ENCODE measurements around the gene AP5M1.
"Not testable (repeated sequence)": the region's sequence is repeated elsewhere in the genome, so short reads cannot be mapped to it uniquely, and the experiment has no call there.

The AP5M1 gene

GRCh38 chr14:57319636-57320192, 50.9 kb downstream of the AP5M1 start:
- Mint-ChIP-seq H3K4me1 (no peaks in the 10 kb centered on the region), H3K36me3 (no peaks in the 10 kb centered on the region), H3K9me3 (no peaks in the 10 kb centered on the region), H3K27ac (no peak overlapping the region), H3K27me3 (peaks cover 8% of the 10 kb centered on the region), H3K4me3 (no peak overlapping the region)

- H3K9me3 Mint-ChIP-seq: no peaks in the 10 kb centered on the region
- no peak overlapping the region for H3K4me3 Mint-ChIP-seq
- no peaks in the 10 kb centered on the region for H3K4me1 Mint-ChIP-seq
- H3K27ac Mint-ChIP-seq: no peak overlapping the region
- no peaks in the 10 kb centered on the region for H3K36me3 Mint-ChIP-seq
- H3K27me3 Mint-ChIP-seq: peaks cover 4% of the 10 kb centered on the region
Observed at GRCh38 chr14:57323721-57324120, 55.0 kb downstream of the AP5M1 start.

GRCh38 chr14:57326253-57326652, 57.5 kb downstream of the AP5M1 start:
- Mint-ChIP-seq H3K27me3 (peaks cover 4% of the 10 kb centered on the region), H3K36me3 (no peaks in the 10 kb centered on the region), H3K4me3 (no peak overlapping the region), H3K9me3 (no peaks in the 10 kb centered on the region), H3K27ac (no peak overlapping the region), H3K4me1 (no peaks in the 10 kb centered on the region)

GRCh38 chr14:57329833-57330232, 61.1 kb downstream of the AP5M1 start:
- H3K27ac Mint-ChIP-seq: no peak overlapping the region
- no peak overlapping the region for H3K4me3 Mint-ChIP-seq
- peaks cover 3% of the 10 kb centered on the region for H3K9me3 Mint-ChIP-seq

GRCh38 chr14:57332475-57332874, 63.7 kb downstream of the AP5M1 start:
- H3K27me3 Mint-ChIP-seq, H3K27ac Mint-ChIP-seq, H3K4me3 Mint-ChIP-seq, H3K36me3 Mint-ChIP-seq, H3K4me1 Mint-ChIP-seq: not testable (repeated sequence)
- peaks cover 10% of the 10 kb centered on the region for H3K9me3 Mint-ChIP-seq

More at GRCh38 chr14:57329833-57330232, 61.1 kb downstream of the AP5M1 start:
- no peaks in the 10 kb centered on the region for H3K4me1 Mint-ChIP-seq
- H3K36me3 Mint-ChIP-seq: no peaks in the 10 kb centered on the region
- no peaks in the 10 kb centered on the region for H3K27me3 Mint-ChIP-seq

GRCh38 chr14:57333726-57334125, 65.0 kb downstream of the AP5M1 start:
- H3K36me3 Mint-ChIP-seq, H3K27me3 Mint-ChIP-seq, H3K4me1 Mint-ChIP-seq, H3K27ac Mint-ChIP-seq, H3K4me3 Mint-ChIP-seq: not testable (repeated sequence)
- H3K9me3 Mint-ChIP-seq: peaks cover 10% of the 10 kb centered on the region

- H3K27ac Mint-ChIP-seq, H3K36me3 Mint-ChIP-seq, H3K4me1 Mint-ChIP-seq, H3K4me3 Mint-ChIP-seq, H3K9me3 Mint-ChIP-seq: not testable (repeated sequence)
- H3K27me3 Mint-ChIP-seq: peaks cover 17% of the 10 kb centered on the region
Observed at GRCh38 chr14:57343545-57344297, 75.0 kb downstream of the AP5M1 start.

GRCh38 chr14:57345106-57345505, 76.3 kb downstream of the AP5M1 start:
- Mint-ChIP-seq H3K36me3 (no peaks in the 10 kb centered on the region), H3K4me1 (no peaks in the 10 kb centered on the region), H3K9me3 (no peaks in the 10 kb centered on the region), H3K27ac (no peak overlapping the region), H3K4me3 (no peak overlapping the region), H3K27me3 (peaks cover 19% of the 10 kb centered on the region)

GRCh38 chr14:57346741-57347140, 78.0 kb downstream of the AP5M1 start:
- H3K4me1 Mint-ChIP-seq: no peaks in the 10 kb centered on the region
- no peak overlapping the region for H3K27ac Mint-ChIP-seq
- H3K36me3 Mint-ChIP-seq: no peaks in the 10 kb centered on the region
- no peaks in the 10 kb centered on the region for H3K9me3 Mint-ChIP-seq
- H3K4me3 Mint-ChIP-seq: no peak overlapping the region
- H3K27me3 Mint-ChIP-seq: peaks cover 19% of the 10 kb centered on the region

Data from activated naive CD4-positive, alpha-beta T cell treated with anti-CD3 and anti-CD28 coated beads, Interleukin-2, amount 50 U/mL, for 24 hours (primary cell).